GM18873 (cell line): ENCODE measurements around the gene SPRED3.
"Not testable (repeated sequence)": the region's sequence is repeated elsewhere in the genome, so short reads cannot be mapped to it uniquely, and the experiment has no call there.

ENCODE experiments used
- ATAC-seq: cut with Tn5 transposase; IDR thresholded peaks from one replicate; pipeline ENCODE4 v1.9.1; 2021; ENCODE audit warnings: mild to moderate bottlenecking, moderate library complexity, moderate number of reproducible peaks; ENCODE audit not compliant: unreplicated experiment, low FRiP score

SPRED3 gene

DNA sequence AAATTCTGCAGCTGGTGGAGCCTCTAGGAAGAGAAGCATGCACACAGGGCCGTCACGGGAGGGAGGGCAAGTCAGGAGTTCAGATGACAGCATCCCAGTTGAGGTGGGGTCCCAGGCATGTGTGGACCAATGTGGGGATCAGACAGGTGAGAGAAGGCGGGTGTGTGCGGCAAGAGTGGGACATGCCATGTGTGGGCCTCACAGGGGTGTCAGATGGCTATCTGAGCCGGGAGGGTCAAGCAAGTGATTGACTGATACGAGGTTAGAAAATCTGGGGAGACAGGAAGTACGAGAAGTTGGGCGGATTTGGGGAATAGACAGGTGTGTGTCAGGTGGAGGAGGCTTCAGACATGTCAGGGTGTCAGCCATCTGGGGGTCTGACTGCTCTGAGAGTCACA, 28.6 kb downstream of the SPRED3 start:
- ATAC-seq = no peak

DNA sequence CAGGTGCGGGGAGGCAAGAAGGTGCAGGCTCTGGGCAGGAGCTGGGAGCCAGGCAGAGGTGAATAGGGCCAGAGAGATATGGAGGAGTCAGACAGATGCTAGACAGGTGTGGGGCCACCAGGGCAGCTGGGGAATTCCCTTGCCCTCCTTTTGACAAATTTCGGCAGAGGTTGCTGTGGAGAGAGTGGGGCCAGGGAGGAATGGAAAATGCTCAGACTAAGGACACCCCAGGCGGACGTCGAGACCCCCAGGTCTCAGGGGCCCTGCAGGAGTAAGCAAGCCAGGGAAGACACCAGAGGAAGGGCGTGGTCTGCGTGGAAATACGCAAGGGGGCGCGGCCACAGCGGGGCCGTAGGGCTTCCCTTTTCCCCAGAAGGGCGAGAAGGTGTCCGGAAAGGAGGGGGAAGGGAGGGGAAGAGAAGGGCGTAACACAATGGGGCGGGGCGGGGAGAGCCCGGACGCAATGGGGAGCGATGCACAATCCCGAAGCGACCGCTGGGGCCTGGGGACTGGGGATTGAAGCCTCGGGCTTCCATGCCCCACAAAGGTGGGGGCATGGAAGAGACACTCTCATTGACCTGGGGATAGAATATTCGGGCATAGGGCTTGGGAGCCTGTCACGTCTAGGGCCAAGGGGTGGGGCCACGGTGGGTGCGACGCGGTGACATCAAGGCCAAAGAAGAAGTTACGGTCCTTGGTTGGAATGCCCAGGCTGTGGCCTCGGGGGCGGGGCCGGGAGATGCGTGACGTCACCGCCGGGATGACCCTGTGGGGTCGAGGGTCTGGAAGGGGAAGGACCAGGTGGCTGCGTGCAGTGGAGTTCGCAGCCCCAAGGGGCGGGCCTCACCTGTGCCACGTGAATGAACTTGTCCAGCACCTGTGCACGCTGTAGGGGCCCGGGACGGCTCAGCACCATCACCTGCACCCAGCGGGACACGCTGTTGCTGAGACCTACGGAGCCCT, 29.3 kb downstream of the SPRED3 start:
- ATAC-seq = no peak

GRCh38 chr19:38420935-38421334, 32.4 kb downstream of the SPRED3 start:
- ATAC-seq = no peak

DNA sequence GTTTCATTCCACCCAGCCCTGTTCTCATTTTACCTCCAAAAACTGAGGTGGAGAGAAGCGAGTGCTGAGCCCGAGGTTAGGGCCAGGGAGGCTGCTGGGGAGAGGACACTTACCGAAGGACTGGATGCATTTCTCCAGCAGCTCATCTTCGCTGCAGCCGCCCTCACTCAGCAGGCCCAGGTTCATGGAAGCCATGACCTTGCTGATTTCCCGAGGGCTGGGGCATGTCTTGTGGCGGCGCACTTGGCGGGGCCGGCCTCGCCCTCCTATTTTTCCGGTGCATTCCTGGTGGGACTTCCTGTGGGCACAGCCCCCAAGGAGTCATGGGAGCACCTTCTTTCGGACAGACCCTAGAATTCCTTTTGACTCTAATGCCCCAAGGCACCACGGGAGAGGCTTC, 33.4 kb downstream of the SPRED3 start:
- ATAC-seq = no peak

GRCh38 chr19:38422438-38422837, 33.9 kb downstream of the SPRED3 start:
- no peak for ATAC-seq

DNA sequence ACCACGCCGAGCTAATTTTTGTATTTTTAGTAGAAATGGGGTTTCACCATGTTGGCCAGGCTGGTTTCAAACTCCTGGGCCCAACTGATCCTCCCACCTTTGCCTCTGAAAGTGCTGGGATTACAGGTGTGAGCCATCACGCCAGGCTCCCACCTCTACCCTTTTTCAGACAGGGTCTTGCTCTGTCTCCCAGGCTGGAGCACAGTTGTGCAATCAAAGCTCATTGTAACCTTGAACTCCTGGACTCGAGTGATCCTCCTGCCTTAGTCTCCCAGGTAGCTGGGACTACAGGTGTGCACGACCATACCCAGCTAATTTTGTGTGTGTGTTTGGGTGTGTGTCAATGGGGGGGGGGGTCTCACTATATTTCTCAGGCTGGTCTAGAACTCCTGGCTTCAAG, 35.8 kb downstream of the SPRED3 start:
- ATAC-seq = no peak

GRCh38 chr19:38425222-38425809, 36.8 kb downstream of the SPRED3 start:
- ATAC-seq = no peak

- no peak for ATAC-seq
These were observed 37.4 kb downstream of the SPRED3 start, which contains the start of gene RASGRP4 for GRCh38 chr19:38425810-38426466. Gene RASGRP4, minus strand, starts transcription at chr19:38426219. Its CDS starts 128 bp downstream, at chr19:38426091.

DNA sequence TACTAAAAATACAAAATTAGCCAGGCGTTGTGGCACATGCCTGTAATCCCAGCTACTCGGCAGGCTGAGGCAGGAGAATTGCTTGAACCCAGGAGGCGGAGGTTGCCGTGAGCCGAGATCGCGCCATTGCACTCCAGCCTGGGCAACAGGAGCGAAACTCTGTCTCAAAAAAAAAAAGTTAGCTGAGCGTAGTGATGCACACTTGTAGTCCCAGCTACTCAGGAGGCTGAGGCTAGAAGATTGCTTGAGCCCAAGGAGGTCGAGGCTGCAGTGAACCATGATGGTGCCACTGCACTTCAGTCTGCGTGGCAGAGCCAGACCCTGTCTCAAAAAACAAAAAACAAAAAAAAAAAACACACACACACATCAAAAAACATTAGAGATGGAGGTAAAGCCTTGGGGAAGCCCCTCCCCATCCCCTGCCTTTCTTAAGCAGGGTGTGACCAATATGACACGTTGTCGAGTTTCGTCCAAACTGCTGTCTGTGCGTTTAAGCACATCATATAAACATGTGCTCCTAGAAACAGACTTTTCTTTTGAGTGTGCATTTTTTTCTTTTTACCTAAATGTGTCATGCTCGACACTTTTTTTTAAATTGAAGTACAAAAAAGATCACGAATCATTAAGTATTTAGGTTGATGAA, 38.7 kb downstream of the SPRED3 start:
- not testable (repeated sequence) for ATAC-seq

- ATAC-seq = no peak
These were observed 40.7 kb downstream of the SPRED3 start for GRCh38 chr19:38429055-38429810.

- no peak for ATAC-seq
These were observed 41.3 kb downstream of the SPRED3 start for GRCh38 chr19:38429811-38430156.

GRCh38 chr19:38430931-38431330, 42.4 kb downstream of the SPRED3 start:
- no peak for ATAC-seq

DNA sequence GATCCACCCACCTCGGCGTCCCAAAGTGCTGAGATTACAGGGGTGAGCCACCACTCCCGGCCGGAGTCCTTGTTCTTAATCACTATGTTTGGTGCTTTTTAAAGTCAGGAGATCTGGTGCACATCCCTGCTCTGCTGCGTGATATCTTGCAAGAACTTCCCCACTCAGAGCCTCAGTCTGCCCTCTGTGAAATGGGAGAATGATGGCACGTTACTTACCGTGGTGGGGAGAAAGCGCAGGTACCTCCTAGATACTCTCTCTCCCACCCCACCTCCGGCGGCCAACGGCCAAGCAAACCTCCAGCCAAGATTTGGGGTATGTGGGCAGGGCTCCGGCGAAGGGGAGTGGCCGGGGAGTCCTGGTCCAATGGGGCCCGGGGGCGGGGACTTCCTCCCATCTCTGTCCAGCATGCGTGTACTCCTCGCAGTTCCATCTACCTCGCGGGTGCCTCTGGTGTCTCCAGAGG, 44.8 kb downstream of the SPRED3 start, which contains the start of gene RYR1:
Gene RYR1, plus strand, starts transcription at position 424 of the 466 bp plus-strand sequence. CDS start 139 bp downstream, outside the sequence.
- no peak for ATAC-seq

DNA sequence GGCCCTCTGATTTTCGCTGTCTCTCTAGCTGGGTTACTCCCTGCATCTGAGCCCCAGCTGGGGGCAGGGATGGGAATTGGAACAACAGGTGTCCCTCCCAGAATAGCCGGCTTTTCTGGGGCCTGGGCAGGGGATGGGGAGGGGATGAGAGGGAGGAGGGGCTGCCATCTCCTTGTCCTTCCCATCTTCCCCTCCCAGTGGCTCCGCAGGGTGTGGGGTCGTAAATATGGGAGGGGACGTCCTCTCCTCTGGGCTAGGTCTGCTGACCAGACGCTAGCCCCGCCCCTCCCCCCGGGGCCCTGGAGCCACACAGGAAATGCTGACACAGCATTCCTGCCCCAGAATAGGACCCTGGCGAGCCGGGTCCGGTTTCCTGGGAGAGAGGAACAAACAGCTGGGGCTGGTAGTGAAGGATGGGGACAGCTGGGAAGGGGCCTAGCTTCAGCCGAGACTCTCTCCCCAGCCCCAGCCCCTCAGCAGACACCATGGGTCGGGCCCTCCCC, 46.1 kb downstream of the SPRED3 start:
- ATAC-seq = no peak

DNA sequence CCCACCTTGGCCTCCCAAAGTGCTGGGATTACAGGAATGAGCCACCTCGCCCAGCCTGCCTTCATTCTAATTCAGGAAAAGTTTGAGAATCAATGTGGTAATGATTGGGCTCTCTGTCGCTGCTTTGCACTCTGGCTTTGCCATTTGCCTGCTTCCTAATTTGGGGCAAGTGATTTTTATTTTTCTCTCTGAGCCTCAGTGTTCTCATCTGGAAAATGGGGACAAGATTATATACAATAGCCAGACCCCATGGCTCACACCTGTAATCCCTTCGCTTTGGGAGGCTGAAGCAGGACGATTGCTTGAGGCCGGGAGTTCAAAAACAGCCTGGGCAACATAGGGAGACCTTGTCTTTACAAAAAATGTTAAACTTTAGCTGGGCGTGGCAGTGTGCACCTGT, 48.8 kb downstream of the SPRED3 start:
- ATAC-seq = no peak

- ATAC-seq = no peak
These were observed 49.4 kb downstream of the SPRED3 start for GRCh38 chr19:38437917-38438316.

DNA sequence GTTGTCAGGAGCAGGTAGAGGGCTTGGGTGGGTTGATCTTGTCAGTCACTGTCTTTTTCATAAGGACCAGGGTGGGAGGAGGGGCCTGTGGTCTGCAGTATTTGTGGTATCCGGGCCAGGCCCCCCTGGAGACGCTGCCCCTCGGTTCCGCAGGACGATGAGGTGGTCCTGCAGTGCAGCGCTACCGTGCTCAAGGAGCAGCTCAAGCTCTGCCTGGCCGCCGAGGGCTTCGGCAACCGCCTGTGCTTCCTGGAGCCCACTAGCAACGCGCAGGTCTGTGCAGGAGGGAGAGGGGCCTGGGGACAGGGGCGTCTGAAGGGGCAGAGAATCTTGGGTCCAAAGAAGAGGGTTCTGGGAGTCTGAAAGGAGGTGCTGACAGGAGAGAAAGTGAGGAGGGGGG, 52.1 kb downstream of the SPRED3 start:
- ATAC-seq = no peak

- ATAC-seq = no peak
These were observed 53.3 kb downstream of the SPRED3 start for GRCh38 chr19:38441657-38442348.

- no peak for ATAC-seq
These were observed 54.2 kb downstream of the SPRED3 start for GRCh38 chr19:38442736-38443135.
